GM19467 (cell line): Measurements from ENCODE around the gene LCA5L.

Experiments used
- ATAC-seq: cut with Tn5 transposase; IDR thresholded peaks from one replicate; pipeline ENCODE4 v1.9.1; 2021; ENCODE audit warnings: mild to moderate bottlenecking, moderate library complexity; ENCODE audit not compliant: unreplicated experiment

The LCA5L gene

DNA sequence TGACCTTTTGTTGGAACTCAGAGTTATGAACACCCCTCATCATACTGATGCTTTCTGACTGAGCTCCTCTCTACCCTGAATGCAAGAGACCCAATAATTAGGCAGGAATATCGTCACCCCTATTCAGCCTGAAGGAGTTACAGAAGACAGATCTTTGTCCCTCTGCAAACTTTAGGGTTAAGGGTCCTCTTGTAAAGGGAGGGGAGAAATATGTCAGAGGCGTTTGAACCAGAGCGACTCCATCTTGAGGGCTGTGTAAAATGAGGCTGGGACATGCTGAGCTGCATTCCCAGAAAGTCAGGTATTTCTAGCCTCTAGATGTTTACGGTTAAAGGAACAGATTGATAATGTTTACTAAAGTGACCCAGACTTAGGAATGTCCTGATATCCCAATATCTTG is 86.2 kb downstream of the LCA5L start:
- no peak for ATAC-seq
